HepG2 (cell line): Measurements from ENCODE around the gene SPACA4. TPM values are rescaled to one million over a fixed set of nuclear protein-coding genes. Genes with fewer than 3 reads are reported as not detected.

Source experiments
- FOXC1 ChIP-seq: sonication (generic); formaldehyde crosslinking; IDR thresholded peaks from 2 replicates; pipeline ENCODE4 v1.8.0; 2022; ENCODE audit warnings: mild to moderate bottlenecking, missing genetic modification reagents, borderline replicate concordance
- FOXO1 ChIP-seq: sonication (generic); formaldehyde crosslinking; IDR thresholded peaks from 2 replicates; pipeline ENCODE4 v1.4.0; 2020; ENCODE audit warnings: missing genetic modification reagents
- HMG20A ChIP-seq: IDR thresholded peaks from 2 replicates; pipeline ENCODE4 v1.6.1; 2016; ENCODE audit warnings: borderline replicate concordance
- IKZF1 ChIP-seq: fragments of 450-650 bp; IDR thresholded peaks from 2 replicates; pipeline ENCODE4 v1.7.1; 2016
- MYC ChIP-seq: sonication (generic); formaldehyde crosslinking; IDR thresholded peaks from 2 replicates; pipeline ENCODE4 v1.9.0; 2021; ENCODE audit warnings: missing genetic modification reagents, borderline replicate concordance
- RBAK ChIP-seq: sonication (generic); formaldehyde crosslinking; IDR thresholded peaks from 2 replicates; pipeline ENCODE4 v1.5.1; 2020; ENCODE audit warnings: mild to moderate bottlenecking, missing genetic modification reagents
- STAG1 ChIP-seq: sonication (generic); formaldehyde crosslinking; IDR thresholded peaks from 2 replicates; pipeline ENCODE4 v1.4.0; 2020; ENCODE audit warnings: missing genetic modification reagents
- TBX3 ChIP-seq: fragments of 450-650 bp; IDR thresholded peaks from 2 replicates; pipeline ENCODE4 v1.6.1; 2017; ENCODE audit warnings: antibody characterized with exemption, mild to moderate bottlenecking, inconsistent platforms, borderline replicate concordance
- TERF1 ChIP-seq: sonication (generic); formaldehyde crosslinking; IDR thresholded peaks from 2 replicates; pipeline ENCODE4 v1.8.0; 2022; ENCODE audit warnings: mild to moderate bottlenecking, missing genetic modification reagents, moderate library complexity
- THRA ChIP-seq: sonication (generic); formaldehyde crosslinking; IDR thresholded peaks from 2 replicates; pipeline ENCODE4 v1.4.0; 2020; ENCODE audit warnings: missing genetic modification reagents, borderline replicate concordance
- TMF1 ChIP-seq: sonication (generic); formaldehyde crosslinking; IDR thresholded peaks from 2 replicates; pipeline ENCODE4 v1.8.1; 2022; ENCODE audit warnings: low read depth, missing genetic modification reagents
- ZFX ChIP-seq: sonication (generic); formaldehyde crosslinking; IDR thresholded peaks from 2 replicates; pipeline ENCODE4 v1.4.0; 2020; ENCODE audit warnings: mild to moderate bottlenecking, low read depth, missing genetic modification reagents, moderate library complexity
- ZNF253 ChIP-seq: sonication (generic); formaldehyde crosslinking; IDR thresholded peaks from 2 replicates; pipeline ENCODE4 v1.8.0; 2022; ENCODE audit warnings: mild to moderate bottlenecking, missing genetic modification reagents, borderline replicate concordance
- ZNF282 ChIP-seq: fragments of 450-650 bp; IDR thresholded peaks from 2 replicates; pipeline ENCODE4 v1.6.1; 2018; ENCODE audit not compliant: partially characterized antibody
- ZNF629 ChIP-seq: sonication (generic); formaldehyde crosslinking; conservative IDR thresholded peaks from 2 replicates; pipeline ENCODE4 v1.5.0; 2020; ENCODE audit warnings: missing genetic modification reagents
- ZNF687 ChIP-seq: sonication (generic); formaldehyde crosslinking; IDR thresholded peaks from 2 replicates; pipeline ENCODE4 v1.5.1; 2020; ENCODE audit warnings: mild to moderate bottlenecking, missing genetic modification reagents, moderate library complexity
- ZNF766 ChIP-seq: sonication (generic); formaldehyde crosslinking; IDR thresholded peaks from 2 replicates; pipeline ENCODE4 v1.5.0; 2020; ENCODE audit warnings: missing genetic modification reagents, borderline replicate concordance
- ZNF839 ChIP-seq: sonication (generic); formaldehyde crosslinking; IDR thresholded peaks from 2 replicates; pipeline ENCODE4 v1.4.0; 2020; ENCODE audit warnings: missing genetic modification reagents, mild to moderate bottlenecking, borderline replicate concordance
- ZSCAN25 ChIP-seq: sonication (generic); formaldehyde crosslinking; IDR thresholded peaks from 2 replicates; pipeline ENCODE4 v1.8.0; 2022; ENCODE audit warnings: mild to moderate bottlenecking, missing genetic modification reagents
- polyA plus RNA-seq, 8 experiments: library from polyadenylated mRNA; depleted of rRNA in 3 of 8; stranded (reverse) in 7 of 8; unstranded in 1 of 8; fragments of >200 nt; fragmentation: Illumina TruSeq in 4 of 8; extraction: Trizol in 4 of 8; gene quantifications; 2 replicates each; pipeline versions ENCODE4 v1.2.1 to v1.2.3, GENCODE V29; 2011 to 2016; ENCODE audit warnings: low read depth in 4 of 8, missing spikeins in 1 of 8, mixed read lengths in 1 of 8; ENCODE audit not compliant: insufficient read depth in 1 of 8
- total RNA-seq, 5 experiments: library from RNA; depleted of rRNA; stranded (reverse); fragments of >200 nt; fragmentation: Illumina TruSeq; extraction: Trizol; gene quantifications; 2 replicates each; pipeline ENCODE4 v1.2.3, GENCODE V29; 2016; ENCODE audit warnings: low read depth in 1 of 5
- TF ChIP-seq, protein P1 (sequence below): sonication (generic); formaldehyde crosslinking; IDR thresholded peaks from 2 replicates; pipeline ENCODE4 v1.9.0; 2022; ENCODE audit warnings: low read depth, missing genetic modification reagents
- TF ChIP-seq, protein P2 (sequence below): sonication (generic); formaldehyde crosslinking; IDR thresholded peaks from 2 replicates; pipeline ENCODE4 v1.4.0; 2020; ENCODE audit warnings: mild to moderate bottlenecking, missing genetic modification reagents, borderline replicate concordance

The SPACA4 gene
- total and polyA plus RNA-seq, 2 of the 13 experiments (the other 11 are each of a cell fraction or from before 2014, with no cell fraction given) = not detected

- TF ChIP-seq ZNF687 (CRISPR knock-in tag) (0 out of 2 replicates have a peak, but pooled peaks have one; percentile 2), TMF1 (no peak), ZNF629 (CRISPR knock-in tag) (no peak), FOXO1 (no peak), STAG1 (no peak), THRA (CRISPR knock-in tag) (no peak), TBX3 (no peak), ZNF282 (no peak), MYC (CRISPR knock-in tag) (no peak), ZNF839 (CRISPR knock-in tag) (no peak), RBAK (no peak), ZNF253 (no peak), ZSCAN25 (CRISPR knock-in tag) (no peak), ZFX (CRISPR knock-in tag) (no peak), HMG20A (CRISPR knock-in tag) (no peak), FOXC1 (no peak), ZNF766 (CRISPR knock-in tag) (no peak), TERF1 (CRISPR knock-in tag) (no peak), IKZF1 (no peak)
- TF ChIP-seq, protein P1, sequence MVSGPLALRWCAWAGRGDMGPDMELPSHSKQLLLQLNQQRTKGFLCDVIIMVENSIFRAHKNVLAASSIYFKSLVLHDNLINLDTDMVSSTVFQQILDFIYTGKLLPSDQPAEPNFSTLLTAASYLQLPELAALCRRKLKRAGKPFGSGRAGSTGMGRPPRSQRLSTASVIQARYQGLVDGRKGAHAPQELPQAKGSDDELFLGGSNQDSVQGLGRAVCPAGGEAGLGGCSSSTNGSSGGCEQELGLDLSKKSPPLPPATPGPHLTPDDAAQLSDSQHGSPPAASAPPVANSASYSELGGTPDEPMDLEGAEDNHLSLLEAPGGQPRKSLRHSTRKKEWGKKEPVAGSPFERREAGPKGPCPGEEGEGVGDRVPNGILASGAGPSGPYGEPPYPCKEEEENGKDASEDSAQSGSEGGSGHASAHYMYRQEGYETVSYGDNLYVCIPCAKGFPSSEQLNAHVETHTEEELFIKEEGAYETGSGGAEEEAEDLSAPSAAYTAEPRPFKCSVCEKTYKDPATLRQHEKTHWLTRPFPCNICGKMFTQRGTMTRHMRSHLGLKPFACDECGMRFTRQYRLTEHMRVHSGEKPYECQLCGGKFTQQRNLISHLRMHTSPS (CRISPR knock-in tag) = no peak
- TF ChIP-seq, protein P2, sequence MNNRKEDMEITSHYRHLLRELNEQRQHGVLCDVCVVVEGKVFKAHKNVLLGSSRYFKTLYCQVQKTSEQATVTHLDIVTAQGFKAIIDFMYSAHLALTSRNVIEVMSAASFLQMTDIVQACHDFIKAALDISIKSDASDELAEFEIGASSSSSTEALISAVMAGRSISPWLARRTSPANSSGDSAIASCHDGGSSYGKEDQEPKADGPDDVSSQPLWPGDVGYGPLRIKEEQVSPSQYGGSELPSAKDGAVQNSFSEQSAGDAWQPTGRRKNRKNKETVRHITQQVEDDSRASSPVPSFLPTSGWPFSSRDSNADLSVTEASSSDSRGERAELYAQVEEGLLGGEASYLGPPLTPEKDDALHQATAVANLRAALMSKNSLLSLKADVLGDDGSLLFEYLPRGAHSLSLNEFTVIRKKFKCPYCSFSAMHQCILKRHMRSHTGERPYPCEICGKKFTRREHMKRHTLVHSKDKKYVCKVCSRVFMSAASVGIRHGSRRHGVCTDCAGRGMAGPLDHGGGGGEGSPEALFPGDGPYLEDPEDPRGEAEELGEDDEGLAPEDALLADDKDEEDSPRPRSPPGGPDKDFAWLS (CRISPR knock-in tag) = no peak
These were observed 7.4 kb downstream of the SPACA4 start (continued) for GRCh38 chr19:48613852-48614435.
